Amniotic stem cell (primary cell): Measurements from ENCODE around the gene SLC30A5.
"Not testable (repeated sequence)": the region's sequence is repeated elsewhere in the genome, so short reads cannot be mapped to it uniquely, and the experiment has no call there.

Source experiments
- DNase-seq: peaks from one replicate; lab custom pipeline; 2025; lab: John Stamatoyannopoulos, UW

The SLC30A5 gene

DNA sequence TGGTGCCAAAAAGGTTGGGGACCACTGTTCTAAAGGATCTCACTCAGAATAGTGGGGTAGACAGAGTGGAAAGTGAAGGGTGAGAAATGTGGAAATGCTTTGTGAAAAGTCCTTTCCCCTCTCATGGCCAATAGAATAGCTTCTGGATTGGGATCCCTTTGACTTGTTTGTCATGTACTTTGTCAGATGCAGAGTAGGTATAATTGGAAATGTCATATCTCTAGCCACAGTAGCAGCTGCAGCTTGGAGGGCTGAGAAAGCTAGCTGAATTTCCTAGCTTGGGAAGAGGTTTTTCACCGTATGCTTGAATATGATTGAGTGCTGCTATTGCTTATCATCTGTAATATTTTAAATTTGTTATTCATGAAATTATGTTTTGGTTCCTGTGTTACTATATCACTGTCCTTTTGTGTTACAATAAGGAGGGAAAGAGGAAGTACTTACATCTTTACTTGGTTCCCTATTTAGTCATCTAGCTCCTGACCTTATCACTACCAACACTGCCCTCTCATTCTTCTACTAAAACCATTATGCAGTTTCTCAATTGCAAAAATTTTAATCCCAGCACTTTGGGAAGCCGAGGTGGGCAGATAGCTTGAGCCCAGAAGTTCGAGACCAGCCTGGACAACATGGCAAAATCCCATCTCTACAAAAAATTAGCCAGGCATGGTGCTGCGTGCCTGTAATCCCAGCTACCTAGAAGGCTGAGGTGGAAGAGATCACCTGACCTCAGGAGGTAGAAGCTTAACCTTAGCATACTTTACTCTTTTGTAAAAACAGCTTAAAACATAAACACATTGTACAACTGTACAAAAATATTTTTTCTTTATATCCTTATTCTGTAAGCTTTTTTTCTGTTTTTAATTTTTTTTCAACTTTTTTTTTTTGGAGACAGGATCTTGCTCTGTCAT, 12.4 kb downstream of the SLC30A5 start:
- DNase-seq: no peak

DNA sequence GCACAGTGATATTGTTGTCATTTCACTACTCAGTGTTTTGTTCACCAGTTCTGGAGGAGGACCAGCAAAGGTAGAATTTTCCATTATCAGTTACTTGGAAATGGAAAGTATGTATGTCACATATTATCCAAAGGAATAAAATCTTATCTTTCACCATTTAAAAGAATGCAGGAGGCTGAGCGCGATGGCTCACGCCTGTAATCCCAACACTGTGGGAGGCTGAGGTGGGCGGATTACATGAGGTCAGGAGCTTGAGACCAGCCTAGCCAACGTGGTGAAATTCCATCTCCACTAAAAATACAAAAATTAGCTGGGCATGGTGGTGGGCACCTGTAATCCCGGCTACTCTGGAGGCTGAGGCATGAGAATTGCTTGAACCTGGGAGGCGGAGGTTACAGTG, 14.6 kb downstream of the SLC30A5 start:
- not testable (repeated sequence) for DNase-seq

DNA sequence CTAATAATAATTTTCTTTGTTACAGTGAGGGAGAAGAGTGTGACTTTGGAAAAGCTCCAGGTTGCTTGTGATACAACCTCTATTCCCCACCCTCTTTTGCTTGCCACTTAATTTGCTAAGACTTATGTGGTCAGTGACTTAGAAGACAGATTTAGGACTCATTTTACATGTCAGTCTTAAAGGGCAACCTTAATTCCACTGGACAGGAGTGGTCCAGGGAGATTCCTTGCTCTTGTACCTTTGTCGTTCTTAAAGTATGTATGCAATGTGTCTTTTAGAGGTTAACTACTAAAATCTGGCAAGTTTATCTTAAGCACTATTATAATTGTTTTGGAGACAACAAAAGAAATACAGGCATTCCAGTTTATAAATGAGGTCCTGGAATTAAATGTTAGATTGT, 20.0 kb downstream of the SLC30A5 start:
- DNase-seq: no peak

DNA sequence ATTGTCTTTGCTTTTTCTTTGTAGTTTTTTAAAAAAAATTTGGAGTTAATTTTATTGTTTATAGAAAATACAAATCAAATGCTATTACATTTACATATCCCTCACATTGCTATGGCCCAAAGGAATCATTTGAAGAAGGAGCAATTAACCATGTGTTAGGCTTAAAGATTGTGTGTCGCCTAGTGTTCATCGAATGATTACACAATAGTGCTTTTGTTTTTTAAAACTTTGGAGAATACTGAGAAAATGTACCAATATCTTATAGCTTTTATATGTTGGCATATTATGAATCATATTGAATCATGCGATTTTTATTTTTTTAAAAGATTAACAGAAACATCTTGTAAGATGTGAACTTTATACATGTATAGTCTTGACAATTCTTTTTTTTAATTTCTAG, 21.7 kb downstream of the SLC30A5 start:
- no peak for DNase-seq

DNA sequence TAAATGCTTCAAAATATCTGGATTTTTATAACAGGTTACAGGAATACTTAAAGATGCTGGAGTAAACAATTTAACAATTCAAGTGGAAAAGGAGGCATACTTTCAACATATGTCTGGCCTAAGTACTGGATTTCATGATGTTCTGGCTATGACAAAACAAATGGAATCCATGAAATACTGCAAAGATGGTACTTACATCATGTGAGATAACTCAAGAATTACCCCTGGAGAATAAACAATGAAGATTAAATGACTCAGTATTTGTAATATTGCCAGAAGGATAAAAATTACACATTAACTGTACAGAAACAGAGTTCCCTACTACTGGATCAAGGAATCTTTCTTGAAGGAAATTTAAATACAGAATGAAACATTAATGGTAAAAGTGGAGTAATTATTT, 35.6 kb downstream of the SLC30A5 start:
- DNase-seq: peak; percentile 34

DNA sequence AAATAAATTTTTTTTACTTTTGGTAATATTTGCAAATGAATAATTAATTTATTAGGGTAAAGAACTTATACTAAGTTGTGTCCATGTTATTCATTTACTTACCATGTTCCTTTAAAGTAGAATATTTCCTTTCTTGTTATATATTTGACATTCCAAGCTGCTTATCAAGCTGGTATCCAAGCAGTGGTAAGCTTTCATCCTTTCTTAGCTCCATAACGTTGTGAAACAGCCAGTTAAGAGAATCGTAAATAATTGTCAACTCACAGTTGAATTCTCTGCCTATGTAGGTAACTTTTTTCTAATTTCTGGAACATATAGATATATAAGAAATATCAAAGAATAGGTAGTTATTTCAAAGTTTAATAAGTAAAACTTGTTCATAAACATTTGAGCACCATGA, 36.4 kb downstream of the SLC30A5 start:
- no peak for DNase-seq

DNA sequence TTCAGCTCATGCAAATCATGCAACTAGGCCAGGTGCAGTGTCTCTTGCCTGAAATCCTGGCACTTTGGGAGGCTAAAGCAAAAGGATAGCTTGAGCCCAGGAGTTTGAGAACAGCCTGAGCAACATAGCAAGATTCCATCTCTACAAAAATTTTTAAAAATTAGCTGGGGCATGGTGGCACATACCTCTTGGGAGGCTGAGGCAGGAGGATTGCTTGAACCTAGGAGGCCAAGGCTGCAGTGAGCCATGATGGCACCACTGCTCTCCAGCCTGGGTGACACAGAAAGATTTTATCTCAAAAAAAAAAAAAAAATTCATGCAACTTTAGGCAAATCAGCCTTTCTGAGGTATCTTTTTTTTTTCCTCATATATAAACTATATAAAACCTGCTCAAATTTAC, 37.5 kb downstream of the SLC30A5 start:
- DNase-seq: no peak

DNA sequence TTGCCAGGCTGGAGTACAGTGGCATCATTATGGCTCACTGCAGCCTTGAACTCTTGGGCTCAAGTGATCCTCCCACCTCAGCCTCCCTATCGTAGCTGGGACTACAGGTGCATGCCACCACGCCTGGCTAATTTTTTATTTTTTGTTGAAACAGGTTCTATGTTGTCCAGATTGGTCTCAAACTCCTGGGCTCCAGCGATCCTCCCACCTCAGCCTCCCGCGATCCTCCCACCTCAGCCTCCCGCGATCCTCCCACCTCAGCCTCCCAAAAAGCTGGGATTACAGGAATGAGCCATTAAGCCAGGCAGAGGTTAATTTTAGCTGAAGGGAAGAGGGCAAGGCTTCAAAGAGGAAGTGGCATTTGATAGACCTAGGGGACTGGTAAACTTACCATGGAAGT, 40.3 kb downstream of the SLC30A5 start:
- DNase-seq: no peak

DNA sequence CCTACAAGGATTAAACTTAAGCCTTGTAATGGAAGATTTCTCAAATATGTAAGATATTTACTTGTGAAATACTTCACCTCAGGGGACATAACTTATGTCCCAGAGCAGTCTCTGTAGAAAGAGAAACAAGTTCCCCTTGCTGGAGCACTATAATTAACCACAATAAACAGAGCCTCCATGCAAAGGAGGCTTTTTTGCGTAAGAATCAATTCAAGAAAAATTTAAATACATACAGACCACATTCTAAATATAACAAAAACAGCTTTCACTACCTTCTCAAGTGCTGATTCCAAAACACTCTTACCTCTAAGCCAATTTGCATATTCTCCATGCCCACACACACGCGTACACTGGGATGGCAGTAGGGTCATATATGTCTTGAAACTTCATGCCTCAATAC, 42.5 kb downstream of the SLC30A5 start:
- DNase-seq: no peak

DNA sequence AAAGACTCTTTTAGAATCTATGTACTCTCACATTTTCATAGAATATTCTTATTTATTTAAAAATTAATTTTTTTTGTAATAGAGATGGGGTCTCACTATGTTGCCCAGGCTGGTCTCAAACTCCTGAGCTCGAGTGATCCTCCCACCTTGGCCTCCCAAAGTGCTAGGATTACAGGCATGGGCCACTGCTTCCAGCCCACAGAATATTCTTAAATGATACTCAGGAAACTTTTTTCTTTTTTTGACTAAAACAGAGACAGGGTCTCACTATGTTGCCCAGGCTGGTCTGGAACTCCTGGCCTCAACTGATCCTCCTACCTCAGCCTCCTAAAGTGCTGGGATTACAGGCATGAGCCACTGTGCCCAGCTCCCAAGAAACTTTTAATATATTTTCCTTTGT, 43.4 kb downstream of the SLC30A5 start:
- not testable (repeated sequence) for DNase-seq

DNA sequence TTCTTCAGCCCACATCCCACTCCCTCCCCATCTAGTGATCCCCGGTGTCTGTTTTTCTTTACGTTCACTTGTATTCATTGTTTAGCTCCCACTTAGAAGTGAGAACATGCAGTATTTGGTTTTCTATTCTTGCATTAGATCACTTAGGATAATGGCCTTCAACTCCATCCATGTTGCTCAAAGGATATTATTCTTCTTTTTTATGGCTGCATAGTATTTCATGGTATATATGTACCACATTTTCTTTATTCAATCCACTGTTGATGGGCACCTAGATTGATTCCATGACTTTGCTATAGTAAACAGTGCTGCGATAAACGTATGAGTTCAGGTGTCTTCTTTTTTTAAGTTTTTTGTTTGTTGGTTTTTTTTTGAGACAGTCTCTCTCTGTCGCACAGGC, 44.0 kb downstream of the SLC30A5 start:
- DNase-seq: no peak

DNA sequence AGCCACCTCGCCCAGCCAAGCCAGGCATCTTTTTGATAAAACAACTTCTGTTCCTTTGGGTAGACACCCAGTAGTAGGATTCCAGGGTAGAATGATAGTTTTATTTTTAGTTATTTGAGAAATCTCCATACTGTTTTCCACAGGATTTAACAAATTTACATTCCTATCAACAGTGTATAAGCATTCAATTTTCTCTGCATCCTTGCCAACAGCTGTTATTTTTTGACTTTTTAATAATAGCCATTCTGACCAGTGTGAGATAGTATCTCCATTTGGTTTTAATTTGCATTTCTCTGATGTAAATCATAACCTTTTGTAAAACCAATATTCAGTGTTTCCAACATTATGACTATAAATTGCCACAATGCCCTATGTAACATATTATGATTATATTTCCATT, 45.0 kb downstream of the SLC30A5 start:
- no peak for DNase-seq

DNA sequence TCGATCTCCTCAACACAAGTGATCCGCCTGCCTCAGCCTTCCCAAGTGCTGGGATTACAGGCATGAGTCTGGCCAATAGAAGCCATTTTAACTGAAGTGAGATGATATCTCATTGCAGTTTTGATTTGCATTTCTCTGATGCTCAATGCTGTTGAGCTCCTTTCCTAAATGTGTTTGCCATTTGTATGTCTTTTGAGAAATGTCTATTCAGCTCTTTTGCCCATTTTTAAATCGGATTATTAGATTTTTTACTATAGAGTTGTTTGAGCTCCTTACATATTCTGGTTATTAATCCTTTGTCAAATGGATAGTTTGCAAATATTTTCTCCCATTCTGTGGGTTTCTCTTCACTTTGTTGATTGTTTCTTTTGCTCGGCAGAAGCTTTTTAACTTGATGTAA, 46.4 kb downstream of the SLC30A5 start:
- not testable (repeated sequence) for DNase-seq

DNA sequence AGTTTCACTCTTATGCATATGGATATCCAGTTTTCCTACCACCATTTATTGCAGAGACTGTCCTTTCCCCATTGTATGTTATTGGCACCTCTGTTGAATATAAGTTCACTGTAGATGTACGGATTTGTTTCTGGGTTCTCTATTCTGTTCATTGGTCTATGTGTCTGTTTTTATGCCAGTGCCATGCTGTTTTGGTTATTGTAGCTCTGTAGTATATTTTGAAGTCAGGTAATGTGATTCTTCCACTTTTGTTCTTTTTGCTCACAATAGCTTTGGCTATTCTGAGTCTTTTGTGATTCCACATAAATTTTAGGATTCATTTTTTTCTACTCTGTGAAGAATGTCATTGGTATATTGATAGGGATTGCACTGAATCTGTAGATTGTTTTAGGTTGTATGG, 47.0 kb downstream of the SLC30A5 start:
- DNase-seq: no peak

DNA sequence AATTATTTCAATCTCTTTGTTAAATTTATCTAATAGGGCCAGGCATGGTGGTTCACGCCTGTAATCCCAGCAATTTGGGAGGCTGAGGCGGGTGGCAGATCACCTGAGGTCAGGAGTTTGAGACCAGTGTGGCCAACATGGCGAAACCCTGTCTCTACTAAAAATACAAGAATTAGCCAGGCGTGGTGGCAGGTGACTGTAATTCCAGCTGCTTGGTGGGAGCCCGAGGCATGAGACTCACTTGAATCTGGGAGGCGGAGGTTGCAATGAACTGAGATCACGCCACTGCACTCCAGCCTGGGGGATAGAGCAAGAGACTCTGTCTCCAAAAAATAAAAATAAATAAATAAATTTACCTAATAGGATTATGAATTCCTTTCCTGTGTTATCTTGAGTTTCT, 54.8 kb downstream of the SLC30A5 start:
- DNase-seq: not testable (repeated sequence)

DNA sequence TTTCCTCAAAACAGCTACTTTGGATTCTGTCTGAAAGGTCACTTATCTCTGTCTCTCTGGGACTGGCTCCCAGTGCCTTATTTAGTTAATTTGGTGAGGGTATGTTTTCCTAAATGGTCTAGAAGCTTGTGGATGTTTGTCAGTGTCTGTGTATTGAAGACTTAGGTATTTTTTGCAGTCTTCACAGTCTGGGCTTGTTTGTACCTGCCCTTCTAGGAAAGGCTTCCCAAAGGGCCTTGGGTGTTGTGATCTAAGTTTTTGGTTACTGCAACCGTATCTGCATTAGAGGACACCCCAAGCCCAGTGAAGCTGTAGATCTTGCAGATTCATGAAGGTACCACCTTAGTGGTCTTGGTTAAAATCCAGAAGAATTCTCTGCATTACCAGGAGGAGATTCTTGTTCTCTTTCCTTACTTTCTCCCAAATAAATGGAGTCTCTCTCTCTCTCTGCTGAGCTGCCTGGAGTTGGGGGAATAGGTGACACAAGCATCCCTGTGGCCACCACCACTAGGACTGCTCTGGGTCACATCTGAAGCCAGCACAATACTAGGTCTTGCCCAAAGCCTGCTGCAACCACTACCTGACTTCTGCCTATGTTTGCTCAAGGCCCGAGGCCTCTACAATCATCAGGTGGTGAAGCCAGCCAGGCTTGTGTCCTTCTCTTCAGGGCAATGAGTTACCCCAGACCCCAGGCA, 55.3 kb downstream of the SLC30A5 start:
- no peak for DNase-seq

DNA sequence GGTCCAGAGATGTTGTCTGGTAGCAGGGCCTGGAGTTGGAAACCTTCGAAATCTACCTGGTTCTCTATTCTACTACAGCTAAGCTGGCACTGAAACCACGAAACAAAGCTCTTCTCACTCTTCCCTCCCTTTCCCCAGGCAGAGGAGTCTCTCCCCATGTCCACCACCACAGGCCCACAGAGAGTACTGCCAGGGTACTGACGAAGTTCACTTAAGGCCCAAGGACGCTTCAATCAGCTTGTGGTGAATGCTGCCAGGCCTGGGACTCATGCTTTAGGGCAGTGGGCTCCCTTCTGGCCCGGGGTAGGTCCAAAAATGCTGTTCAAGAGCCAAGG, 55.8 kb downstream of the SLC30A5 start:
- DNase-seq: no peak

DNA sequence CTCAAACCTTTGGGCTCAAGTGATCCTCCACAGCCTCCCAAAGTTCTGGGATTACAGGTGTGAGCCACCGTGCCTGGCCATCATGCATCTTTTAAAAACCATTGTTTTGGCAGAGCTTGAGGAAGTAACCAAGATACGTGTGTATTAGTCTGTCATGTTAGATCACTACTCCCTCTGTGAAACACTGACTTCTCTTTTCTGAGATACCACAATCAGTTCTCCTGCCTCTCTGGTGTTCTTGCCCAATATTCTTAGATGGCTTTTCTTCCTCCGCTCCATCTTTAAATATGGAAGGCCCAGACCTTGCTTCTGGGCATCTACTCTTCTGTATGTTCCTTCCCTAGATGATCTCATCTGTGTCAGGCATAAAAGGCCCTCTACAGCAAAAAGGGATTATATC, 58.9 kb downstream of the SLC30A5 start:
- no peak for DNase-seq

DNA sequence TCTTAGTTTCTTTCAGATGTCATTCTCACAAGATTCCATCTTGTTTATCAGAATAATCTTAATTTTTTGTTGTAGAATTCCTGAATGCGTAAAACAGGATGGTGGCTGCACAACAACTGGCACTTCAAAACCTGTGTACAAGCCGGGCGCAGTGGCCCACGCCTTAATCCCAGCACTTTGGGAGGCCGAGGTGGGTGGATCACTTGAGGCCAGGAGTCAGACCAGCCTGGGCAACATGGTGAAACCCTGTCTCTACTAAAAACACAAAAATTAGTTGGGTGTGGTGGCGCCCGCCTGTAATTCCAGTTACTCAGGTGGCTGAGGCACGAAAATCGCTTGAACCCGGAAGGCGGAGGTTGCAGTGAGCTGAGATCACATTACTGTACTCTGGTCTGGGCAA, 62.6 kb downstream of the SLC30A5 start:
- no peak for DNase-seq

DNA sequence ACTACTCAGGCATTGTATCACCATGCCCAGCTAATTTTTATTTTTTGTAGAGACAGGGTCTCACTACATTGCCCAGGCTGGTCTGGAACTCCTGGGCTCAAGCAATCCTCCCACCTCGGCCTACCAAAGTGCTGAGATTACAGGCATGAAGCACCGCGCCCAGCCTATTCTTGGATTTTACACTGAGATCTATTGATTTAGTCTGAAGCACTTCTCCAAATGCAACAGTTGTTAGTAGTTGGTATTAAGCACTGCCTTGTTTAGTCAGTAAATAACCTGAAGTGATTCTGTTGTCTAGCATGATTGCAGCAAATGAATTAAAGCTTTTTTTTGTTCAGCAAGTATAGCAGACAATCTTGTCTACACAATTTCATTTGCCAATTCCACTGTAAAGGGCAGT, 64.2 kb downstream of the SLC30A5 start:
- no peak for DNase-seq

DNA sequence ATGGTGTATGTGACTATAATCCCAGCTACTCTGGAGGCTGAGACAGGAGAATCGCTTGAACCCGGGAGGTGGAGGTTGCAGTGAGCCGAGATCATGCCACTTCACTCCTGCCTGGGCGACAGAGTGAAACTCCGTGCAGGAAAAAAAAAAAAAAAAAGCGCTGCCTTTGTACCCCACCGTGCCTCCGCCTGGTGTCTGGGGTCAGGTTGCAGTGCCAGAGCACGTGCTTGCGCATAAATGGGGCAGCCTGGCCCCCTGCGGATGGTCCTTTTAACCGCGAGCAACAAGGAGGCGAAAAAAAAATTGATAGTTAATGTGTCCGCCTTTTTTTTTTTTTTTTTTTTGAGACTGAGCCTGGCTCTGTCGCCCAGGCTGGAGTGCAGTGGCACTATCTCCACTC, 66.8 kb downstream of the SLC30A5 start:
- no peak for DNase-seq

DNA sequence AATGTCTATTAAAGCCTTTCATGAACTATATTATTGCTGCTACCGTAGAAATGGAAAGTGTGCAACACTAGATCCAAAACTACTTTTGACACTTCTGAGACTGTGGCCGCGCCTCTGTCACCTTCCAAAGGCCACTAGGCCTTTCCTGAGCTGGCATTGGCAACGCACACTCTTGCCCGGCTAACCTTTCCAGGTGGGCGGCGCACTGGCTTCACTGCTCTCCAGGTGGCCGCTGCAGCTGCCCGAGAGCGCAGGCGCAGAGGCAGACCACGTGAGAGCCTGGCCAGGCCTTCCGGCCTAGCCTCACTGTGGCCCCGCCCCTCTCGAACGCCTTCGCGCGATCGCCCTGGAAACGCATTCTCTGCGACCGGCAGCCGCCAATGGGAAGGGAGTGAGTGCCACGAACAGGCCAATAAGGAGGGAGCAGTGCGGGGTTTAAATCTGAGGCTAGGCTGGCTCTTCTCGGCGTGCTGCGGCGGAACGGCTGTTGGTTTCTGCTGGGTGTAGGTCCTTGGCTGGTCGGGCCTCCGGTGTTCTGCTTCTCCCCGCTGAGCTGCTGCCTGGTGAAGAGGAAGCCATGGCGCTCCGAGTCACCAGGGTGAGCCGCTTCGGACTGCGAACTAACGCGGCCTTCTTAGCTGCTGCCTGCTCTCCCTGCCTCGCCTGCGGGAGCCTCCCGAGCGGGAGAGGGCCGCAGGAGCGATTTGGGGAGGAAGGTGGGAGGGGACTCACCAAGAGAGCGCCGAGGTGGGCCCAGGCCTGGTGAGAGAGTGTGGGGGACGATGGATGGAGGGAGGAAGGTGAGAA, 73.1 kb downstream of the SLC30A5 start, which contains the start of gene CCNB1:
Gene CCNB1, plus strand, starts transcription at position 465 of the 807 bp plus-strand sequence. Its CDS starts 113 bp downstream, at position 578.
- peak; percentile 87 for DNase-seq

DNA sequence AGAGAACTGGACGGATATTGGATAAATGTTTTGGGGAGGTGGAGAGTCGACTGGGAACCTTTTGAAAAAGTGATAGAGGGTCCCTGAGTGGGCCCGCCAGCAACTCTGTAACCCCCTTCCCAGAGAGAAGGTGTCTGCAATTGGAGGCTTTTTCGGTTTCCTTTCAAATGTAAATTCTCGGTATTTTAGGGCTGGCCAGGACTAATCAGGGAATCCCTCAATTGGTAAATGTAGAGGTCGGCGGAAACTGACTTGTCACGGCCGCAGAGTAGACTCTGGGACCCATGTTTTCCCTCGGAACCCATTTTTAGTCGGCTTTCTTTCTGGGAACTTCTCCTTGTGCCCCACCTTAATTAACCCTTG, 73.7 kb downstream of the SLC30A5 start:
- no peak for DNase-seq
